Neural progenitor cell (in vitro differentiated cells): ENCODE results near the gene CHKA.

Experiments
- CTCF ChIP-seq: fragments of 200-600 bp; sonication (generic); IDR thresholded peaks from 2 replicates; pipeline ENCODE4 v1.5.1; 2017; ENCODE audit warnings: antibody characterized with exemption, mild to moderate bottlenecking
- EZH2 ChIP-seq: fragments of 200-600 bp; sonication (generic); IDR thresholded peaks from 2 replicates; pipeline ENCODE4 v1.6.1; 2017; ENCODE audit warnings: antibody characterized with exemption, mild to moderate bottlenecking, moderate library complexity
- EZH2phosphoT487 ChIP-seq: fragments of 200-600 bp; sonication (generic); IDR thresholded peaks from 2 replicates; pipeline ENCODE4 v1.6.1; 2017; ENCODE audit warnings: antibody characterized with exemption

DNA sequence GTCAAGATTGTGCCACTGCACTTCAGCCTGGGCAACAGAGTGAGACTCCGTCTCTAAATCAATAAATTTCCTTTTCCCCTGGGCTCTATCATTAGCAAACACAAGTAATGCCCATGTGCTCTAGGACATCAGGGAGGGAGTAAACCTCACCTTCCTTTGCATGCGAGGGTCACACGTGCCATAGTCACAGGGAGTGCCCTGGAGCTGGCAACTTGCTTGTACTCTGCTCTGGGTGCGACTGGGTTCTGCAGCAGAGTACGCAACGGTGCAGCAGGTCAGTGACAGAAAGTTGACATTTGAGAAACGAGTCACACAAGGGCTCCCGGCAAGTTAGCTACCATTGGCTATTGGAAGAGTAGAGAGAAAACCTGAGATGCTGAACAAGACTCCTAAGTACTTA lies 32.6 kb upstream of the CHKA start:
- no peak for TF ChIP-seq CTCF
- no peak for TF ChIP-seq EZH2
- TF ChIP-seq EZH2phosphoT487 = no peak
